Pancreas (tissue), 10 donors: ENCODE results near the gene DOP1A. TPM values are rescaled to one million over a fixed set of nuclear protein-coding genes. Genes with fewer than 3 reads are reported as not detected.

Source experiments
- ATAC-seq, 4 donors: fragments of 200-7000 bp; cut with Tn5 transposase; one replicate each; pipeline versions ENCODE4 v1.8.0 to v1.9.1; 2020; ENCODE audit warnings: mild to moderate bottlenecking in 4 of 4, moderate library complexity in 4 of 4
- DNase-seq, 6 donors: peaks; one replicate each; pipeline ENCODE4 v3.0.0-alpha.2; 2020
- FAIRE-seq: peaks from 2 replicates; lab custom pipeline; 2012; peaks lifted over from hg19 to GRCh38; lab: Jason Lieb, UNC
- H3K27ac ChIP-seq, 4 donors: fragments of 200-600 bp; sonication (generic); 1 replicate in 3 of 4; 2 replicates in 1 of 4; pipeline versions ENCODE4 v1.5.0 to v1.8.0; 2020
- H3K27me3 ChIP-seq, 4 donors: fragments of 200-600 bp; one replicate each; pipeline ENCODE4 v1.8.0; 2021
- H3K36me3 ChIP-seq, 3 donors: fragments of 200-600 bp; sonication (generic) in 1 of 3; one replicate each; pipeline versions ENCODE4 v1.5.0 to v1.8.0; 2020 to 2021
- H3K4me1 ChIP-seq, 3 donors: fragments of 200-600 bp; one replicate each; pipeline ENCODE4 v1.8.0; 2021
- H3K4me3 ChIP-seq, 4 donors: fragments of 200-600 bp; sonication (generic) in 2 of 4; one replicate each; pipeline versions ENCODE4 v1.5.0 to v1.8.0; 2020 to 2021
- H3K9me3 ChIP-seq, 4 donors: fragments of 200-600 bp; one replicate each; pipeline ENCODE4 v1.8.0; 2021
- WGBS, 2 donors: extraction: QIAGEN DNeasy Blood & Tissue Kit; methylation state at CpG; one replicate each; pipeline ENCODE4 v1.1.7; 2013; 5-methylcytosine and 5-hydroxymethylcytosine counted together
- intact Hi-C, 3 donors: fragments of 100-400 bp; cut with DNase I; formaldehyde crosslinking; loops; one replicate each; pipeline versions ENCODE4 v1.11.1 to v1.14.2; 2022
- polyA plus RNA-seq, 2 donors: library from polyadenylated mRNA; stranded (reverse); fragments of 200-250 nt; gene quantifications; one replicate each; pipeline ENCODE4 v1.2.3, GENCODE V29; 2013
- total RNA-seq, 6 donors: library from RNA; stranded (reverse); fragmentation: NEBNext Ultra II Directional in 4 of 6; extraction: Animal tissue kit (Norgen Biotek cat#: 25700) in 4 of 6; gene quantifications; one replicate each; pipeline versions ENCODE4 v1.2.1 to v1.2.4, GENCODE V29; 2021 to 2023
- TF ChIP-seq, protein P1 (sequence below), 4 donors: fragments of 200-600 bp; sonication (generic) in 3 of 4; IDR thresholded peaks; one replicate each; pipeline versions ENCODE4 v1.5.0 to v1.8.0; 2021; ENCODE audit warnings: antibody characterized with exemption in 4 of 4
- donor health status: healthy with polysubstance abuse.
- donor health status: DM: no; HTN: no; CAD: no; lungs with moderate emphysema.
- donor health status: DM: no; HTN: no; CAD: no.
- donor health status: control.
- donor health status: control.
- donor health status: Bipolar disorder and iron deficiency.
- donor health status: DM: yes; HTN: yes; CAD: no.
- donor health status: DM: no; HTN: no; CAD: no.
- donor health status: DM: no; HTN: no; CAD: no.
- donor health status: DM: yes; HTN: yes; CAD: no.

DOP1A gene
- total and polyA plus RNA-seq, 8 donors = 5.9 to 16.1 (median 10.5) TPM

DNA sequence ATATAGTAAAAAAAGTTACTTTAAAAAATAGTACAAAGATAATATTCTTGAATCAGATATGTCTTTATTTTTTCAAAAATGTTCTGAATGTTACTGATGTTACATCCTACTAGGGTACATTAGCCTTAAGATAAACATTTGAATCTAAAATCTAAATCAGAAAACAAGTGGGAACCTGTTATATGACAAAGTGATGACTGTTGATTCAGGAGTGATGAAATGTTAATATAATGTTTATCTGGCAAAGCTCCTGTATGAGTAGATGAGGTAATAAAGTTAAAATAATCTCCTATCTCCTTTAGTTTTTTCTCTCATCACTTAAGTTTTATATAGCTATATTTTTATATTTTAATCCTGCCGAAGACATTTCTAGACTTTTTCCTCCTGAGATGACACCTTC lies 4.2 kb downstream of the DOP1A start:
- no peaks in the 10 kb centered on the region for H3K36me3 ChIP-seq
- WGBS, 2 donors = 56 to 73% methylated on average over 1 of the region's 1 CpG
- H3K27me3 ChIP-seq = no peaks in the 10 kb centered on the region
- intact Hi-C loops = no loop called here
- H3K27ac ChIP-seq = peak overlapping the region in 2 of 4 donors; percentile 89 to 92
- peaks cover 10 to 43% (median 34%) of the 10 kb centered on the region in 3 donors for H3K4me1 ChIP-seq
- H3K4me3 ChIP-seq = no peak overlapping the region
- H3K9me3 ChIP-seq = no peaks in the 10 kb centered on the region
- DNase-seq (no peak), ATAC-seq (no peak), FAIRE-seq (peak; percentile 34)
- TF ChIP-seq, protein P1, sequence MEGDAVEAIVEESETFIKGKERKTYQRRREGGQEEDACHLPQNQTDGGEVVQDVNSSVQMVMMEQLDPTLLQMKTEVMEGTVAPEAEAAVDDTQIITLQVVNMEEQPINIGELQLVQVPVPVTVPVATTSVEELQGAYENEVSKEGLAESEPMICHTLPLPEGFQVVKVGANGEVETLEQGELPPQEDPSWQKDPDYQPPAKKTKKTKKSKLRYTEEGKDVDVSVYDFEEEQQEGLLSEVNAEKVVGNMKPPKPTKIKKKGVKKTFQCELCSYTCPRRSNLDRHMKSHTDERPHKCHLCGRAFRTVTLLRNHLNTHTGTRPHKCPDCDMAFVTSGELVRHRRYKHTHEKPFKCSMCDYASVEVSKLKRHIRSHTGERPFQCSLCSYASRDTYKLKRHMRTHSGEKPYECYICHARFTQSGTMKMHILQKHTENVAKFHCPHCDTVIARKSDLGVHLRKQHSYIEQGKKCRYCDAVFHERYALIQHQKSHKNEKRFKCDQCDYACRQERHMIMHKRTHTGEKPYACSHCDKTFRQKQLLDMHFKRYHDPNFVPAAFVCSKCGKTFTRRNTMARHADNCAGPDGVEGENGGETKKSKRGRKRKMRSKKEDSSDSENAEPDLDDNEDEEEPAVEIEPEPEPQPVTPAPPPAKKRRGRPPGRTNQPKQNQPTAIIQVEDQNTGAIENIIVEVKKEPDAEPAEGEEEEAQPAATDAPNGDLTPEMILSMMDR (IDR thresholded peaks at IDR 0.05) = no peak

- no peaks in the 10 kb centered on the region for H3K27me3 ChIP-seq
- no peak overlapping the region for H3K27ac ChIP-seq
- 81 to 94% methylated on average over 2 of the region's 2 CpGs for WGBS, 2 donors
- ATAC-seq = no peak
- H3K4me1 ChIP-seq = peaks cover 10 to 38% (median 34%) of the 10 kb centered on the region in 3 donors
- intact Hi-C loops = no loop called here
- TF ChIP-seq, protein P1 (IDR thresholded peaks at IDR 0.05) = no peak
- DNase-seq = no peak
- H3K36me3 ChIP-seq = no peaks in the 10 kb centered on the region
- no peak for FAIRE-seq
- H3K9me3 ChIP-seq = no peaks in the 10 kb centered on the region
- H3K4me3 ChIP-seq = no peak overlapping the region
Measured at GRCh38 chr6:83072726-83073125, 5.3 kb downstream of the DOP1A start.

- WGBS, 2 donors = 81 to 90% methylated on average over 1 of the region's 1 CpG
- Histone ChIP-seq H3K27me3 (no peaks in the 10 kb centered on the region), H3K4me1 (peaks cover 10 to 37% (median 34%) of the 10 kb centered on the region in 3 donors), H3K27ac (no peak overlapping the region), H3K36me3 (no peaks in the 10 kb centered on the region), H3K9me3 (no peaks in the 10 kb centered on the region), H3K4me3 (no peak overlapping the region)
- TF ChIP-seq, protein P1 (IDR thresholded peaks at IDR 0.05) = no peak
- intact Hi-C loops = no loop called here
- no peak for DNase-seq
- ATAC-seq = no peak
- FAIRE-seq = no peak
Measured at GRCh38 chr6:83073615-83074014, 6.1 kb downstream of the DOP1A start.

- intact Hi-C loops = no loop called here
- 48 to 62% methylated on average over 1 of the region's 1 CpG for WGBS, 2 donors
- no peak for ATAC-seq
- no peak for DNase-seq
- TF ChIP-seq, protein P1 (IDR thresholded peaks at IDR 0.05) = no peak
- Histone ChIP-seq H3K4me3 (no peak overlapping the region), H3K27ac (no peak overlapping the region), H3K9me3 (no peaks in the 10 kb centered on the region), H3K27me3 (no peaks in the 10 kb centered on the region), H3K4me1 (no peaks in the 10 kb centered on the region), H3K36me3 (no peaks in the 10 kb centered on the region)
- FAIRE-seq = no peak
Measured at GRCh38 chr6:83083476-83083875, 16.0 kb downstream of the DOP1A start.

DNA sequence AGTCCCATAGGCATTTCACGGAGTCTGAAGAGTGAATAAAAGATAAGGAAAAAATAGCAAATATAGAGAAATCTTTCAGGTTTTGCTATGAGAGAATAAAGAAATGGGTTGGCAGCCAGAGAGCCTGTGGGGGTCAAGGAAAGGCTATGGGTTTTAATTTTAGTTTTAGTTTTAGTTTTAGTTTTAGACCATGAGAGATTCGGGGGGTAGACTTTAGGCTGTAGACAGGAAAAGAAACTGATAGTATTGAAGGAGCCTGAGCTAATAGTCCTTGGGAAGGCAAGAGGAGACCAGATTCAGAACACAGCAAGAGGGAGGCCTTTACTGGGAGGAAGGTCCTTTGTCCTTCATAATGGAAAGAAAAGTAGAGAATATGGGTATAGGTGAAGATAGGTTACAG lies 19.3 kb downstream of the DOP1A start:
- no peak overlapping the region for H3K4me3 ChIP-seq
- H3K36me3 ChIP-seq = no peaks in the 10 kb centered on the region
- peaks cover 2 to 5% (median 3%) of the 10 kb centered on the region in 3 donors for H3K4me1 ChIP-seq
- no peaks in the 10 kb centered on the region for H3K9me3 ChIP-seq
- TF ChIP-seq, protein P1 (IDR thresholded peaks at IDR 0.05) = no peak
- no peak for DNase-seq
- no peaks in the 10 kb centered on the region for H3K27me3 ChIP-seq
- 91 to 100% methylated on average over 2 of the region's 2 CpGs for WGBS, 2 donors
- no peak for ATAC-seq
- no peak for FAIRE-seq
- intact Hi-C loops = no loop called here
- H3K27ac ChIP-seq = no peak overlapping the region
